A549 (cell line): Measurements from ENCODE around the gene STARD9. TPM values are rescaled to one million over a fixed set of nuclear protein-coding genes. Genes with fewer than 3 reads are reported as not detected.

Experiments used
- ATAC-seq, 2 experiments: fragments of 200-7000 bp in 1 of 2; fragments of >200 bp in 1 of 2; cut with Nextera tagmentation in 1 of 2; cut with Tn5 transposase in 1 of 2; 3 replicates each; pipeline versions ENCODE4 v1.8.0 to v1.9.1; 2018 to 2020; ENCODE audit warnings: mild to moderate bottlenecking in 1 of 2, moderate library complexity in 1 of 2
- CTCF ChIA-PET: fragments of 300-600 bp; sonication (Branson Sonifier 250); formaldehyde crosslinking; extraction: SDS; loops from one replicate; lab custom pipeline; 2021; ENCODE audit warnings: antibody characterized with exemption, inconsistent platforms; lab: Yijun Ruan, JAX
- POLR2A ChIA-PET: fragments of 350-600 bp; formaldehyde crosslinking; extraction: SDS; loops from one replicate; lab custom pipeline; 2021; ENCODE audit warnings: antibody characterized with exemption, inconsistent platforms; lab: Yijun Ruan, JAX
- DNase-seq, 2 experiments: peaks; one replicate each; pipeline versions ENCODE4 v3.0.0 to v3.0.0-alpha.2; 2011 to 2016; ENCODE audit warnings: low read depth in 1 of 2, low spot score in 1 of 2
- FAIRE-seq: peaks from 2 replicates; lab custom pipeline; 2011; peaks lifted over from hg19 to GRCh38; lab: Jason Lieb, UNC
- H3K27ac ChIP-seq, 2 experiments: fragments of >200 bp; sonication (Bioruptor Twin); formaldehyde crosslinking; 3 replicates each; pipeline ENCODE4 v1.5.1; 2016 to 2017
- H3K4me1 ChIP-seq: fragments of >200 bp; sonication (Bioruptor Twin); formaldehyde crosslinking; 3 replicates; pipeline ENCODE4 v1.6.1; 2016
- H3K4me2 ChIP-seq: fragments of >200 bp; sonication (Bioruptor Twin); formaldehyde crosslinking; 3 replicates; pipeline ENCODE4 v1.6.1; 2016
- H3K4me3 ChIP-seq: fragments of >200 bp; sonication (Bioruptor Twin); formaldehyde crosslinking; 3 replicates; pipeline ENCODE4 v1.5.1; 2016
- H3K9me3 ChIP-seq: fragments of >200 bp; sonication (Bioruptor Twin); formaldehyde crosslinking; 3 replicates; pipeline ENCODE4 v1.6.1; 2016
- ATOH8 ChIP-seq: fragments of 250-450 bp; sonication (Bioruptor Pico); IDR thresholded peaks from 2 replicates; pipeline ENCODE4 v1.5.0; 2020; ENCODE audit warnings: low read depth, mild to moderate bottlenecking, moderate library complexity
- BHLHE40 ChIP-seq: IDR thresholded peaks from 2 replicates; pipeline ENCODE4 v1.6.1; 2012; ENCODE audit warnings: low read depth, low read length, inconsistent platforms
- CEBPB ChIP-seq, 2 experiments: fragments of >200 bp in 1 of 2; sonication (Bioruptor Twin) in 1 of 2; formaldehyde crosslinking in 1 of 2; IDR thresholded peaks; 2 replicates each; pipeline ENCODE4 v1.6.1; 2012 to 2016
- CTCF ChIP-seq: fragments of >200 bp; sonication (Bioruptor Twin); formaldehyde crosslinking; IDR thresholded peaks from 3 replicates; pipeline ENCODE4 v1.5.1; 2016
- ELK1 ChIP-seq: fragments of 150-350 bp; IDR thresholded peaks from 2 replicates; pipeline ENCODE4 v1.6.1; 2014; ENCODE audit warnings: low read depth, mild to moderate bottlenecking, low read length
- EP300 ChIP-seq, 2 experiments: fragments of >200 bp; sonication (Bioruptor Twin); formaldehyde crosslinking; IDR thresholded peaks; 2 replicates in 1 of 2; 3 replicates in 1 of 2; pipeline ENCODE4 v1.6.1; 2016 to 2017
- FOXS1 ChIP-seq: fragments of 250-450 bp; sonication (Bioruptor Pico); IDR thresholded peaks from 2 replicates; pipeline ENCODE4 v1.5.0; 2020; ENCODE audit warnings: mild to moderate bottlenecking, moderate library complexity
- HOXA7 ChIP-seq: fragments of 250-450 bp; sonication (Bioruptor Pico); IDR thresholded peaks from 2 replicates; pipeline ENCODE4 v1.5.0; 2020; ENCODE audit warnings: mild to moderate bottlenecking, moderate library complexity
- KDM1A ChIP-seq: fragments of 200-600 bp; sonication (generic); IDR thresholded peaks from 2 replicates; pipeline ENCODE4 v1.6.1; 2016; ENCODE audit warnings: low read depth, mild to moderate bottlenecking
- MAZ ChIP-seq: fragments of 150-350 bp; IDR thresholded peaks from 2 replicates; pipeline ENCODE4 v1.6.1; 2014; ENCODE audit warnings: antibody characterized with exemption, low read depth, low read length, borderline replicate concordance
- MYC ChIP-seq: IDR thresholded peaks from 2 replicates; pipeline ENCODE4 v1.6.1; 2012; ENCODE audit warnings: mild to moderate bottlenecking, inconsistent platforms, low read length, improper control_type of control experiment, borderline replicate concordance
- NFE2L2 ChIP-seq: fragments of 150-350 bp; conservative IDR thresholded peaks from 2 replicates; pipeline ENCODE4 v1.6.1; 2014; ENCODE audit warnings: low read length
- PHF8 ChIP-seq: fragments of 200-600 bp; sonication (generic); IDR thresholded peaks from 2 replicates; pipeline ENCODE4 v1.6.1; 2016; ENCODE audit warnings: low read depth, mild to moderate bottlenecking, antibody characterized with exemption, moderate library complexity, borderline replicate concordance
- POLR2A ChIP-seq: IDR thresholded peaks from 2 replicates; pipeline ENCODE4 v1.6.1; 2012; ENCODE audit warnings: mild to moderate bottlenecking, low read length
- RAD21 ChIP-seq, 2 experiments: fragments of >200 bp in 1 of 2; sonication (Bioruptor Twin) in 1 of 2; formaldehyde crosslinking in 1 of 2; IDR thresholded peaks in 1 of 2; conservative IDR thresholded peaks in 1 of 2; 2 replicates in 1 of 2; 3 replicates in 1 of 2; pipeline ENCODE4 v1.6.1; 2012 to 2018; ENCODE audit warnings: inconsistent platforms in 1 of 2
- REST ChIP-seq: fragments of 200-600 bp; sonication (generic); IDR thresholded peaks from 2 replicates; pipeline ENCODE4 v1.6.1; 2016; ENCODE audit warnings: antibody characterized with exemption, mild to moderate bottlenecking, moderate library complexity
- RNF2 ChIP-seq: fragments of 200-600 bp; sonication (generic); IDR thresholded peaks from 2 replicates; pipeline ENCODE4 v1.6.1; 2016; ENCODE audit warnings: low read depth, mild to moderate bottlenecking, antibody characterized with exemption, moderate library complexity, borderline replicate concordance
- SMC3 ChIP-seq: fragments of >200 bp; sonication (Bioruptor Twin); formaldehyde crosslinking; IDR thresholded peaks from 3 replicates; pipeline ENCODE4 v1.6.1; 2018; ENCODE audit warnings: inconsistent platforms
- SREBF2 ChIP-seq: fragments of 450-650 bp; IDR thresholded peaks from 2 replicates; pipeline ENCODE4 v1.6.1; 2014; ENCODE audit warnings: mild to moderate bottlenecking, moderate library complexity
- TP53 ChIP-seq: fragments of 250-450 bp; sonication (Bioruptor Pico); IDR thresholded peaks from 2 replicates; pipeline ENCODE4 v1.5.0; 2021; ENCODE audit warnings: mild to moderate bottlenecking, moderate library complexity
- ZNF302 ChIP-seq: fragments of 250-450 bp; sonication (Bioruptor Pico); IDR thresholded peaks from 2 replicates; pipeline ENCODE4 v1.9.0; 2021; ENCODE audit warnings: inconsistent platforms, mild to moderate bottlenecking, moderate library complexity
- WGBS: methylation state at CpG from one replicate; pipeline ENCODE4 v1.1.6; 2017; ENCODE audit errors: missing lambda C conversion rate; 5-methylcytosine and 5-hydroxymethylcytosine counted together
- polyA plus RNA-seq, 4 experiments: library from polyadenylated mRNA; depleted of rRNA in 3 of 4; stranded (reverse); fragments of >200 nt; fragmentation: RNase III in 1 of 4; extraction: RNeasy Plus Mini Kit Qiagen cat#74134 plus additional on column Dnase treatment in 1 of 4; gene quantifications; 2 replicates in 3 of 4; 3 replicates in 1 of 4; pipeline ENCODE4 v1.2.3, GENCODE V29; 2011 to 2017

Gene STARD9
- polyA plus RNA-seq, 2 of the 4 experiments (the other 2 are of a cell fraction): 1.2 TPM

GRCh38 chr15:42604894-42605744 is 29.7 kb downstream of the STARD9 start:
- DNase-seq (no peak), ATAC-seq (no peak), FAIRE-seq (no peak)
- H3K4me2 ChIP-seq: no peak overlapping the region
- ChIA-PET POLR2A (no interaction called here), CTCF (no interaction called here)
- no peaks in the 10 kb centered on the region for H3K4me1 ChIP-seq
- WGBS: 92% methylated on average over 8 of the region's 8 CpGs
- H3K4me3 ChIP-seq: no peak overlapping the region
- TF ChIP-seq CTCF: no peak
- no peak for TF ChIP-seq ZNF302 (CRISPR knock-in tag)
- no peak for TF ChIP-seq REST
- TF ChIP-seq HOXA7: no peak
- no peak for TF ChIP-seq BHLHE40
- TF ChIP-seq EP300 (IDR thresholded peaks at IDR 0.05): no peak
- no peak for TF ChIP-seq RNF2
- no peak for TF ChIP-seq TP53
- no peak for TF ChIP-seq SREBF2
- no peak for TF ChIP-seq POLR2A
- TF ChIP-seq FOXS1 (CRISPR knock-in tag): no peak
- no peak for TF ChIP-seq ATOH8 (CRISPR knock-in tag)
- no peak for TF ChIP-seq NFE2L2
- TF ChIP-seq CEBPB (IDR thresholded peaks at IDR 0.05): no peak
- H3K27ac ChIP-seq: no peak overlapping the region
- H3K9me3 ChIP-seq: no peaks in the 10 kb centered on the region

GRCh38 chr15:42605796-42606195 is 30.4 kb downstream of the STARD9 start:
- DNase-seq: no peak
- no peak overlapping the region for H3K4me3 ChIP-seq
- H3K4me2 ChIP-seq: no peak overlapping the region
- no peak for TF ChIP-seq TP53
- TF ChIP-seq MAZ: no peak
- no peak for TF ChIP-seq MYC
- no peak for TF ChIP-seq ELK1
- TF ChIP-seq SMC3: no peak
- TF ChIP-seq KDM1A: no peak
- no peak for TF ChIP-seq PHF8
- TF ChIP-seq HOXA7: no peak
- no peak for TF ChIP-seq RAD21 (conservative IDR thresholded peaks at IDR 0.05 in 1 of 2, IDR thresholded peaks at IDR 0.05 in 1 of 2)
- ChIA-PET POLR2A (no interaction called here), CTCF (interaction anchor here (0.6 kb wide), 1 partner anchor 12 kb away, joined by 4 read pairs; no protein-coding TSS in a partner anchor)
- H3K4me1 ChIP-seq: no peaks in the 10 kb centered on the region
- ATAC-seq: no peak
- H3K27ac ChIP-seq: no peak overlapping the region
- WGBS: 94% methylated on average over 3 of the region's 3 CpGs
- no peak for FAIRE-seq
- no peaks in the 10 kb centered on the region for H3K9me3 ChIP-seq
